Activated CD4-positive, alpha-beta T cell treated with anti-CD3 and anti-CD28 coated beads, Interleukin-2, Interleukin-4, amounts not matched to agents 100 ng/mL and 50 ng/mL, durations not matched to agents 16 hours and 8 hours (primary cell): ENCODE results near the gene CHPF2.

Experiments used
- DNase-seq: peaks from one replicate; pipeline ENCODE4 v3.0.0-alpha.2; 2020; ENCODE audit warnings: low spot score

CHPF2 gene

GRCh38 chr7:151246102-151246850 is 14.0 kb downstream of the CHPF2 start:
- no peak for DNase-seq

GRCh38 chr7:151246851-151247580 is 14.7 kb downstream of the CHPF2 start:
- DNase-seq, result no peak

DNA sequence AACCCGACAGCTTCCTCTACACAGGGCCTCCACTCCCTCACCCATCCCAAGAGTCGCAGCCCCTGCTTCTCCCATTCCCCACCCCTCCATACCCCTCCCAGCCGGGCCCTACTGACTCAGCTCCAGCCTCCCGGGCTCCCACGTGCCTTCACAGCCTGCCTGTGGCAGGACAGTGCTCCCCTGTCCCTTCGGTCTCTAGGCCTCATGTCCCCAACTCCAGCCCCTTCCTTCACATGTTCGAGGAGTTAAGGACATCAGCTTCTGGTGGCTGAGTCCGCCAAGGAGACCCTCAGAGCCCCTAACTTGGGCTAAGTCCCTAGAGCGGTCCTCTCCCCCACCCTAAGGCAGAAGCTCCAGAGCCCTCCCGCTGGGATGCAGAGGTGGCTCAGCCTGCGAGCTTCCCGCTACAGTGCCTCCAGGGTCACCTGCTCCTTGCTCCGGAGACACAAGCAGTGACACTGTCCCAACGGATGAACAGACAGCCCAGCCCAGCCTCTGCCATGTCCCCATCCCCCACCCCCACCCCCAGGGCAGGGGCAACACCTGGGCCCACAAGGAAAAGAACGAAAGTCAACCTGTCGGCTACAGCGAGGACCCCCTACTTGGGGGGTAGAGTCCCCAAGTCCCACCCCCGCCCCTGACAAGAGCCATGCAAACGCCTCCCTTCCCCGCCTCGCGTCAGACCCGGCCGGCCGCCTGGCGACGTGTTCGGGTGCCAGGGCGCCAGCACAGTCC is 15.5 kb downstream of the CHPF2 start:
- DNase-seq, result no peak

DNA sequence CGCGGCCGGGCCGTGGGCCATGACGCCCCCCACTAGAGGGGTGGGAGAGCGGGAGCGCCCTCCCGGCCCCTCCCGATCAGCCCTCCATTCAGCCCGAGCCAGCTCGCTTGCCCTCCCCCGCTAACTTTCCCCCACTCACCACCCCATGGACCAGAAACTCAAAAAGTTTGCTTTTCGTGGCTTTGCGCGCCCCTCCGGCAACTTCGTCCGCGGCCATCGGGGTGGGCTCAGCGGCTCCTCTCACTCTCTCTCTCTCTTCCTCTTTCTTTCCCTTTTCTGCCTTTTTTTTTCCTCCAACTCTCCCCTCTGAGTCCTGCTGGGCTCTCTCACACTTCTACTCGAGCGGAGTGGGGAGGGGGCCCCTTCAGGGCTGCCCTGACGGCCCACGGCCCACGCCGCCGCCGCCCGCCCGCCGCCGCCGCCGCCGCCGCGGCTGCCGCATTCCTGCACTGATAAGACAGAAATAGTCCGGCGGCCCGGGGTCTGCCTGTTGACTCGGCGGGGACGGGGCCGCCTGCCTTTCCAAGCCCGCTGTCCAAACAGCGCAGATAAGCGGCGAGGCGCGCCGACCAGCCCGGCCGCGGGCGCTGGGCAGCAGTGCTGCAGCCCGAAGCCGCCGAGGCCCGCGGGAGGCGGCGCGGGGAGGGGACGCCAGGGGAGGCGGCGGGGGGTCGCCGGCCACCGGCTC is 16.2 kb downstream of the CHPF2 start, which contains the start of gene SMARCD3:
Gene SMARCD3 (minus strand): TSS at position 349 of the 688 bp plus-strand sequence. CDS start 132 bp downstream, at position 217.
- DNase-seq, result no peak

GRCh38 chr7:151249034-151249731 is 16.9 kb downstream of the CHPF2 start:
- no peak for DNase-seq

- DNase-seq, result no peak
Observed at GRCh38 chr7:151249732-151250072, 17.4 kb downstream of the CHPF2 start.

- DNase-seq, result no peak
Observed at GRCh38 chr7:151250181-151251132, 18.2 kb downstream of the CHPF2 start.

DNA sequence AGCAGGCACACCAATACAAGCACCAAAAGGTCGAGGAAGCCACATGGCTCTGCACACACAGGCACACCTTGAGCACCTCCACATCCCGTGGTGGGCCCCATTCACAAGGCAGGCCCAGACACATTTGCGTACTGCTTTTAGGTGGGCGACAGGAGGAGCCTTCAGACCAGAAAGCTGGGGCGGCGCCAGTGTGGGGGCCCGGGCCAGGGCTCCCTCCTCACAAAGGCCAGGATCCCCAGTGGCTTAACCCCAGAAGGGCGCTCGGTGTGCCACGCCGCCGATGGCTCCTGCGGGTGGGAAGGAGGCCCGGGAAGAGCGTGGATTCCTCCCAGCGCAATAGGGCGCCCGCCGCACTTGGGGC is 19.0 kb downstream of the CHPF2 start:
- DNase-seq, result no peak

DNA sequence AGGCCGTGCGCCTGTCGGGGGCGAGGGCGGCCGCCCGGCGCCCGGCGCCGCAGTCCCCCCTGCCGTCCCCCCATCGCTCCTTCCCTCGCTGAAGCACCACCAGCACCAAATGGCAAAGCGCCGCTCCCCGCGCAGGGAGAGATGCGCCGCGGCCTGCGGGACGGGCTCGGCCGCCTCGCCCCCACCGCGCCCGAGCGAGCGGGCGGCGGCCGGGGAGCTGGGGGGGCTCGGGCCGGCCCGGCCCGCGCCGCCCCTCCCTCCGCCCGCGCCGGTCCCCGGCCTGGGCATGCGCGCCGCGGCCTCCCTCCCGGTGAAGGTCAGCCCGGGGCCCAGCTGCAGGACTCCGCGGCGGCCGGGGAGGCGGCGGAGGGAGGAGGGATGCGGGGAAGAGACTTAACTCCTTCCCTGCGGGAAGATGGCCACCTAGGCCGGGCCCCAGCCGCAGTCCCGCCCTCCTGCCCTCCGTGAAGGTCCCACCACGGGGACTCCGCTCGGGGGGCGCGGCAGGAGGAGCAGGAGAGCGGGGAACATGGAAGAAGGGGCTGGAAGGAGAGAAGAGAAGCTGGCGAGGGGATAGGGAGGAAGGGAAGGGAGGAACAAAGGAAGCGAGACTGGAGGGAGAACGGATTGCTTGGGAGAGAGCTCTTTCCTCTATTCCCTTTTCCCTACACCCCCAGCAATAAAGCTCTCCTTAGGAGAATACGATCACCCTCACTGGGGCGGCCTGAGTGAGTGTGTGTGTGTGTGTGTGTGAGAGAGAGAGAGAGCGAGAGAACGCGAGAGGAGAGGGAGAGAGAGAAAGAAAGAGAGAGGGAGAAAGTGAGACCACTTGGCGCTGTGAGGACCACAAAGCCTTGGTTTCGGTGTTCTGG is 19.6 kb downstream of the CHPF2 start:
- DNase-seq, result no peak

DNA sequence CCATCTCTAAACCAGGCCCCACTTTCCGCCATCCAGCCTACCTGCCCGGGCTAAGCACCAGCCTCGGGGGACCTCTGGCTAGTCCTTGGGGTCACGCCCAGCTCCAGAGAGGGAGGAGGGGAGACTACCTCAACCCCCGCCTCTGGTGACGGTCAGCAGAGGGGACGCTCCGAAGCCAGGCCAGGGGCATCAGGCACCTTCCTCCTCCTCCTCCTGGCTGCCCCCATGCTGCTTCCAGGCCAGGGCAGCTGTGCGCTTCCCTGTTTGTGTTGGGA is 20.2 kb downstream of the CHPF2 start:
- no peak for DNase-seq

- DNase-seq, result no peak
Observed at GRCh38 chr7:151252961-151253711, 20.9 kb downstream of the CHPF2 start.

GRCh38 chr7:151254316-151254715 is 22.0 kb downstream of the CHPF2 start:
- DNase-seq, result no peak

- no peak for DNase-seq
Observed at GRCh38 chr7:151254851-151255250, 22.6 kb downstream of the CHPF2 start.

DNA sequence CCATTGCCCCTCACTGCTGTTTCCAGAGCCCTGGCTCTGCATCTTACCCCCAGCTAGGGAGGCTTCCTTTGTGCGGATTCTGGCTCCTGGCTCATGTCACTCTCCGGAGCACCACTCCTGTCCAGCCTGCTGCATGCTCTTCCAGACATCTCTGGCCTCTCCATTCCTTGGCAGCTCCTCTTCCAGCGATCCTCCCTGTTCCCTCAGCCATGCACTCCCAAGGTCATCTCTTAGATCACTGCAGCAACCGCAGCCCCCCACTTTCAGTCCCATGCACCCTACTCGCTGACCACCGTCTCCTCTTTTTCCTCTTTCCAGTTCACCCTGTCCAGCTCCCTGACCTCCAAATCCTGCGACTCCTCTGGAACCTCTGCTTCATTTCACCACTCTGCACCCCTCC is 23.1 kb downstream of the CHPF2 start:
- no peak for DNase-seq

- DNase-seq, result no peak
Observed at GRCh38 chr7:151256410-151257045, 24.2 kb downstream of the CHPF2 start.

- DNase-seq, result no peak
Observed at GRCh38 chr7:151257990-151258389, 25.7 kb downstream of the CHPF2 start.

- no peak for DNase-seq
Observed at GRCh38 chr7:151260471-151260870, 28.2 kb downstream of the CHPF2 start.

GRCh38 chr7:151260883-151261282 is 28.6 kb downstream of the CHPF2 start:
- no peak for DNase-seq

- no peak for DNase-seq
Observed at GRCh38 chr7:151261529-151261928, 29.2 kb downstream of the CHPF2 start.
